Measurements from ENCODE around the gene DCN. TPM values are rescaled to one million over a fixed set of nuclear protein-coding genes. Genes with fewer than 3 reads are reported as not detected.

Gene DCN
- total RNA-seq, 1 donor from 2014 or later = 1,553 TPM

DNA sequence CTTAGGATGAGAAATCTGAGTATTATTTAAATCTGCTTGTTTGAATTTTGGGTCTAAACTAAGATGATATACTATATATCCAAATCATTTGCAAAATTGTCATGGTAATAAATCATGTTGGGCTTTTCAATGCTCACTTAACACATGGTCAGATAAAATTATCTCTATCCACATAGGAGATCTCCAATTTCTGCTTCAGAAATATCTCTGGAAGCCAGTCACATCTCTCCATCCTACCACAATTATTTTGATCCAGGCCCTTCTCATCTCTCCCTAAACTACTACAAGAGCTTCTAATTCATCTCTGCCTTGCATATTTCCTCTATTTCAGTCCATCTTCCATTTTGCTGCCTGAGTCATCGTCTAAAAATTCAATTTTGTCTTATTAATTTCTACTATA, 3.8 kb downstream of the DCN start:
- TF ChIP-seq CTCF (IDR thresholded peaks at IDR 0.05) (no peak), POLR2AphosphoS5 (IDR thresholded peaks at IDR 0.05; ENCODE audit: insufficient read depth in 1 of 2, low read depth in 1 of 2) (no peak), POLR2A (IDR thresholded peaks at IDR 0.05) (no peak)
- intact Hi-C loops (cut with DNase I) = loop anchor here (10.0 kb wide), 1 partner anchor 146 kb away; no protein-coding TSS in a partner anchor
- Histone ChIP-seq H3K4me1 (no peaks in the 10 kb centered on the region), H3K36me3 (no peaks in the 10 kb centered on the region), H3K4me3 (peak overlapping the region; percentile 44 to 51), H3K27me3 (no peaks in the 10 kb centered on the region), H3K27ac (peak overlapping the region; percentile 93), H3K9me3 (no peaks in the 10 kb centered on the region)
- DNase-seq (ENCODE audit: extremely low spot score in 2 of 2) = no peak

DNA sequence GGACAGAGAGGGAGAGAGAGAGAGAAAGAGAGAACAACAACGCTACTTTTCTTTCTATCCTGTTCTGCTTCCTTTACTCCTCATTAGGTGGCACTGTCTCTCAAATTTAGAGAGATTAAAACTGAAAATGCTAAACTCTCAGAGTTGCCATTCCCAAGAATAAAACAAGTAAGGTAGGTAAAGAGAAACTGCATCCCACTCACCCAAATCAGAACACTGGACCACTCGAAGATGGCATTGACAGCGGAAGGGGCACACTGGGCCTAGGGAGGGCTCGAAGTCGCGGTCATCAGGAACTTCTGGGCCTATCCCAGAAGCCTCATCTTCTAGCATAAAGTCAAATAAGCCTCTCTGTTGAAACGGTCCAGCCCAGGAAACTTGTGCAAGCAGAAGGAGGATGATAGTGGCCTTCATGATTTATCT, 4.5 kb downstream of the DCN start:
- Histone ChIP-seq H3K27ac (peak overlapping the region; percentile 93), H3K4me3 (peak overlapping the region; percentile 44 to 51), H3K27me3 (no peaks in the 10 kb centered on the region), H3K9me3 (no peaks in the 10 kb centered on the region), H3K36me3 (no peaks in the 10 kb centered on the region), H3K4me1 (peaks cover 4% of the 10 kb centered on the region)
- no peak for DNase-seq (ENCODE audit: extremely low spot score in 2 of 2)
- TF ChIP-seq CTCF (IDR thresholded peaks at IDR 0.05) = peak in 2 of 3 experiments; percentile 55 to 56
- TF ChIP-seq POLR2A (IDR thresholded peaks at IDR 0.05) = no peak
- TF ChIP-seq POLR2AphosphoS5 (IDR thresholded peaks at IDR 0.05; ENCODE audit: insufficient read depth in 1 of 2, low read depth in 1 of 2) = peak in 1 of 2 donors; percentile 19
- intact Hi-C loops (cut with DNase I) = loop anchor here (10.0 kb wide), 1 partner anchor 147 kb away; no protein-coding TSS in a partner anchor

DNA sequence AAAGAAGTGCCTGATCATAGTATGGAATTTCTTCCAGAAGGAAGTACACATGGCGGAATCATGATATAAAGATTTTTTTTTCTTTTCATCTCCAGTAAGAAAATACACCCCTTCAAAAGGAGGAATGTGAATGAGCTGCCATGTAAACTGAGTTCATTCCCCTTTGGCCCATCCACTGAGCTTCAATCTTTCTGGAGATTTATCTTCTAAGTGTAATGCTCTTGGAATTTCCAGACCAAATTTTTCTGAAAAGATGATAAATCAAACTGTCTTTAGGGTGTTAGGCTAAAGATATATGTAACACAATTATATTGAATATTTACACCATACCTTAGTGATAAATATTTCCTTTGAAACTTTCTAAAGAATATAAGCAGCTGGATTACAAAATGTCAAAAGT, 5.2 kb downstream of the DCN start:
- no peak for TF ChIP-seq POLR2A (IDR thresholded peaks at IDR 0.05)
- no peak for TF ChIP-seq CTCF (IDR thresholded peaks at IDR 0.05)
- TF ChIP-seq POLR2AphosphoS5 (IDR thresholded peaks at IDR 0.05; ENCODE audit: insufficient read depth in 1 of 2, low read depth in 1 of 2) = no peak

GRCh38 chr12:91176915-91177314, 5.7 kb downstream of the DCN start:
- DNase-seq (ENCODE audit: extremely low spot score in 2 of 2) = no peak
- peak overlapping the region; percentile 93 for H3K27ac ChIP-seq
- H3K4me1 ChIP-seq = peaks cover 7% of the 10 kb centered on the region
- no peaks in the 10 kb centered on the region for H3K27me3 ChIP-seq
- no peaks in the 10 kb centered on the region for H3K9me3 ChIP-seq
- H3K4me3 ChIP-seq = peak overlapping the region in 1 of 2 donors; percentile 51
- TF ChIP-seq CTCF (IDR thresholded peaks at IDR 0.05) (no peak), POLR2AphosphoS5 (IDR thresholded peaks at IDR 0.05; ENCODE audit: insufficient read depth in 1 of 2, low read depth in 1 of 2) (no peak), POLR2A (IDR thresholded peaks at IDR 0.05) (no peak)
- intact Hi-C loops (cut with DNase I) = loop anchor here (10.0 kb wide), 1 partner anchor 148 kb away; no protein-coding TSS in a partner anchor
- H3K36me3 ChIP-seq = no peaks in the 10 kb centered on the region

More for the DNA sequence above, 5.2 kb downstream of the DCN start:
- no peaks in the 10 kb centered on the region for H3K27me3 ChIP-seq
- intact Hi-C loops (cut with DNase I) = loop anchor here (10.0 kb wide), 1 partner anchor 147 kb away; no protein-coding TSS in a partner anchor
- H3K36me3 ChIP-seq = no peaks in the 10 kb centered on the region
- H3K9me3 ChIP-seq = no peaks in the 10 kb centered on the region
- H3K4me1 ChIP-seq = peaks cover 7% of the 10 kb centered on the region
- peak overlapping the region; percentile 93 for H3K27ac ChIP-seq
- peak overlapping the region; percentile 44 to 51 for H3K4me3 ChIP-seq
- no peak for DNase-seq (ENCODE audit: extremely low spot score in 2 of 2)

DNA sequence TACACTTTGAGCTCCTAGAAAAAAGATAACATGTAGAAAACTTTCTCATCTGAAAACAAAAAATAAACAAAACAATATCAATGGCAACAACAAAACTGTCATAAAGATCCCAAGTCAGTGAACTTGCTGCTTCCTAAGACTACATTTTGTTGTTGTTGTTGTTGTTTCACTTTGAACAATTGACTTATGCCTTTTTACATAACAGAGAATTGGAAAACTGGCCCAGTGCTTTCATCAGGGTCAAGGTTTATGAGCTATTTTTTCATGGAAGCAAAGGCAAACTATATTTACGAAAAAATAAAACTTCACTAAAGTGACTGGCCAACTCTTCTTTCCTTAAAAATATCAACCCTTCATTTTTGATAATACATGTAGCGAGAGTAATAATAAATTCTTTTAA, 6.3 kb downstream of the DCN start:
- intact Hi-C loops (cut with DNase I) = loop anchor here (10.0 kb wide), 1 partner anchor 148 kb away; no protein-coding TSS in a partner anchor
- Histone ChIP-seq H3K4me3 (peak overlapping the region in 1 of 2 donors; percentile 51), H3K36me3 (no peaks in the 10 kb centered on the region), H3K4me1 (peaks cover 7% of the 10 kb centered on the region), H3K27ac (peak overlapping the region; percentile 93), H3K9me3 (no peaks in the 10 kb centered on the region), H3K27me3 (no peaks in the 10 kb centered on the region)
- DNase-seq (ENCODE audit: extremely low spot score in 2 of 2) = no peak
- TF ChIP-seq CTCF (IDR thresholded peaks at IDR 0.05) (no peak), POLR2AphosphoS5 (IDR thresholded peaks at IDR 0.05; ENCODE audit: insufficient read depth in 1 of 2, low read depth in 1 of 2) (no peak), POLR2A (IDR thresholded peaks at IDR 0.05) (no peak)

Data from vagina (tissue), 2 donors.